Caco-2 (cell line): ENCODE data around the gene PBX4. TPM values are rescaled to one million over a fixed set of nuclear protein-coding genes. Genes with fewer than 3 reads are reported as not detected.

Source experiments
- BruUV-seq: library from RNA; stranded (reverse); fragments of 400-500 nt; replicated peaks from 2 replicates; lab custom pipeline; 2021; lab: Mats Ljungman, UMichigan
- CTCF ChIA-PET: fragments of 300-600 bp; sonication (Branson Sonifier 250); formaldehyde crosslinking; loops from one replicate; lab custom pipeline; 2022; ENCODE audit warnings: antibody characterized with exemption; lab: Charles Lee
- POLR2A ChIA-PET: fragments of 300-600 bp; sonication (Branson Sonifier 250); formaldehyde crosslinking; loops from one replicate; lab custom pipeline; 2022; ENCODE audit warnings: antibody characterized with exemption; lab: Charles Lee
- DNase-seq, 2 experiments: peaks; one replicate each; pipeline versions ENCODE4 v3.0.0 to v3.0.0-alpha.2; 2020 to 2022
- H3K27me3 ChIP-seq: replicated peaks from 2 replicates; pipeline ENCODE4 v1.6.0; 2011; ENCODE audit warnings: low read length; ENCODE audit not compliant: control insufficient read depth, insufficient read depth
- H3K36me3 ChIP-seq: 2 replicates; pipeline ENCODE4 v1.5.1; 2011; ENCODE audit warnings: low read length; ENCODE audit not compliant: control insufficient read depth, insufficient read depth
- H3K4me1 ChIP-seq: fragments of 250-450 bp; sonication (Bioruptor Pico); 2 replicates; pipeline ENCODE4 v1.5.1; 2020; ENCODE audit warnings: mild to moderate bottlenecking
- H3K4me3 ChIP-seq: 2 replicates; pipeline ENCODE4 v1.5.1; 2011; ENCODE audit warnings: low read depth, mild to moderate bottlenecking, control low read depth, low read length
- H3K9me3 ChIP-seq: fragments of 250-450 bp; sonication (Bioruptor Pico); 2 replicates; pipeline ENCODE4 v1.5.1; 2020; ENCODE audit warnings: mild to moderate bottlenecking, moderate library complexity
- H3K27ac Mint-ChIP-seq: one replicate; pipeline ENCODE4 v1.8.0; 2022; ENCODE audit warnings: mixed read lengths; ENCODE audit not compliant: unreplicated experiment
- H3K27me3 Mint-ChIP-seq: one replicate; pipeline ENCODE4 v1.8.0; 2022; ENCODE audit warnings: mixed read lengths; ENCODE audit not compliant: insufficient read depth, unreplicated experiment
- H3K36me3 Mint-ChIP-seq: one replicate; pipeline ENCODE4 v1.8.0; 2022; ENCODE audit warnings: mild to moderate bottlenecking, mixed read lengths; ENCODE audit not compliant: insufficient read depth, unreplicated experiment
- H3K4me1 Mint-ChIP-seq: one replicate; pipeline ENCODE4 v1.8.0; 2022; ENCODE audit warnings: low read depth, mixed read lengths; ENCODE audit not compliant: unreplicated experiment
- H3K4me3 Mint-ChIP-seq: one replicate; pipeline ENCODE4 v1.8.0; 2022; ENCODE audit warnings: mild to moderate bottlenecking, moderate library complexity, mixed read lengths; ENCODE audit not compliant: unreplicated experiment
- H3K9me3 Mint-ChIP-seq: one replicate; pipeline ENCODE4 v1.8.0; 2022; ENCODE audit warnings: mixed read lengths; ENCODE audit not compliant: unreplicated experiment
- CTCF ChIP-seq, 2 experiments: fragments of 200-600 bp in 1 of 2; IDR thresholded peaks; 1 replicate in 1 of 2; 2 replicates in 1 of 2; pipeline versions ENCODE4 v1.5.1 to v1.8.0; 2011 to 2022; ENCODE audit warnings: antibody characterized with exemption in 1 of 2, control low read depth in 1 of 2, inconsistent platforms in 1 of 2, low read depth in 1 of 2, low read length in 1 of 2, mild to moderate bottlenecking in 1 of 2, moderate library complexity in 1 of 2; ENCODE audit not compliant: insufficient read depth in 1 of 2, severe bottlenecking in 1 of 2, unreplicated experiment in 1 of 2
- intact Hi-C: fragments of 100-400 bp; cut with micrococcal nuclease; formaldehyde crosslinking; loops from one replicate; pipeline ENCODE4 v1.10.0; 2022; ENCODE audit not compliant: unreplicated experiment
- total RNA-seq: library from RNA; stranded (reverse); gene quantifications from 2 replicates; pipeline ENCODE4 v1.2.3, GENCODE V29; 2022

The PBX4 gene
- total RNA-seq, 1 experiment from 2014 or later: 3.5 TPM

DNA sequence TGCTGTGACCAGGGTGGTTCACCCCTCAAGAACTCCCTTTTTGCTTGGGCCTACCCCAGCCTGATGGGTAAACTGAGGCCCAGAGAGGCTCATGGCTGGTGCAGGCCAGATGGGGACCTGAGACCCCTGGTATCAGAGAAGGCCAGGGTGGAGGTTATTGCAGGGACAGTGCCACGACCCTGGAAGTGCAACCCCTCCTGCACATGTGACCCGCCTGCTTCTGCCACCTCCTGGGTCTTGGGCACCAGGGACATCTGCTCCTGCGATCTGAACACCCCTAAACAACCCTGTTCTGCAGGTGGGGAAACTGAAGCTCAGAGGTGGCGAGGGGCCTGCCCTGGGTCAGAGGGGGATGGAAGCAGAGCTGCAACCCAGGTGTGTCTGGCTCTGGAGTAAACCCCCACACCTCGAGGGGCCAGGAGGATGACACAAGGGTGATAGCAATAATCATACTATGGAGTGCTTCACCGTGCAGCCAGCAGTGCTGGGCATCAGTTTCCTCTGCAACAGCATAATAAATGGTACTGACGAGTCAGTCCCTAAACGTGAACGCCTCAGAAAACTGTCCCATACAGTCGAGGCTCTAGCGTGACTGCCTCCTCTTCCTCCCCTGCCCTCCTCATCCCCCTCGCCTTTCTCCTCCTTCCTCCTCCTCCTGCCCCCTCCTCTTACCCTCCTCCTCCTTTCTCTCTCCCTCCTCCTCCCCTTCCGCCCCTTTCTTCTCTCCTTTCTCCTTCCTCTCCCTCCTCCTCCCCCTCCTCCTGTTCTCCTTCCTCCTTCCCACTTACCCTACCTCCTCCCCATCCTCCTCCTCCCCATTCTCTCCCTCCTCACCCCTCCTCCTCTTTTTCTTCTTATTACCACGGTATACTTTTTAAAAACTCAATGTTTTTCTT is 85.4 kb downstream of the PBX4 start:
- POLR2A ChIA-PET: interaction anchor here (1.2 kb wide), 1 partner anchor 95 kb away, joined by 7 read pairs; the partner anchor contains the start of gene LPAR2
- no peak overlapping the region for H3K27ac Mint-ChIP-seq
- intact Hi-C loops: loop anchor here (1.0 to 5.0 kb wide), 3 partner anchors 20 to 110 kb away; partner anchors contain the start of genes GMIP and LPAR2

DNA sequence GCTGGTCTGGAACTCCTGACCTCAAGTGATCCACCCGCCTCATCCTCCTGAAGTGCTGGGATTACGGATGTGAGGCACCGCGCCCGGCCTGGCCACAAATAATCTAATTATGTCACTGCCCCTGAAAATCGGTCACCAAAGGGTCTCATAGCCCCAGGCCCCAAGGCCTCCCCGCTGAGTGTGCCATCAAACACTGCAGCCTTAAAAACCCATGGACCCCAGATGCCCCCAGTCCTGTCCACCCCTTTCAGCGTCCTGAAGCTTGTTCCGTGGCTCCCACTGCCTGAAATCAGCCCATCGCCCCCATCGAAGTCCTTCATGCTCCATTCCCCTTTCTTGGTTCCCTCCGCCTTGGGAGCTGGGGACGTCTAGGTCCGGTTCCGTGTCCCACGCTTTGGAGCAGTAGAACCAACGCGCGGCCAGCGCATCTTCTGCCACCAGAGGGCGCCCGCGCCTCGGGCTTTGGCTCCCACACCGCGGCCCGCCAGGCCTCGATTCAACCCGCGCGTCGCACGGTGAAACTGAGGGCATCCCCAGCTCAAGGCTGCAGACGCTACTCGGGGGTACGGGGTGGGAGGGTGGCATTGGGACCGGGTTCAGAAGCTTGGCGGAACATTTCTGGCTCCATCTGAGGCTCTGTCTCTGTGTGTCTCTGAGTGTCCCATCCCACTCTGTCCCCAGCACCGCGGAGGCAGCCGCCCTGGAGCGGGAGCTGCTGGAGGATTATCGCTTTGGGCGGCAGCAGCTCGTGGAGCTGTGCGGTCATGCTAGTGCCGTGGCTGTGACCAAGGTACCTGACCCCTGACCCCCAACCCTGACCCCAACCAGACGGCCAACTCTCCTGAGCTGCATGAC is 86.3 kb downstream of the PBX4 start:
- Mint-ChIP-seq H3K36me3 (peaks cover 45% of the 10 kb centered on the region), H3K9me3 (no peaks in the 10 kb centered on the region), H3K4me1 (peaks cover 10% of the 10 kb centered on the region), H3K4me3 (no peak overlapping the region), H3K27me3 (no peaks in the 10 kb centered on the region), H3K27ac (no peak overlapping the region)
- intact Hi-C loops: loop anchor here (1.0 to 5.0 kb wide), 3 partner anchors 21 to 111 kb away; partner anchors contain the start of genes GMIP and LPAR2
- Histone ChIP-seq H3K27me3 (no peaks in the 10 kb centered on the region), H3K4me3 (no peak overlapping the region), H3K36me3 (no peaks in the 10 kb centered on the region), H3K4me1 (no peaks in the 10 kb centered on the region), H3K9me3 (no peaks in the 10 kb centered on the region)
- ChIA-PET CTCF (interaction anchor here (0.6 to 2.3 kb wide), 8 partner anchors 21 to 409 kb away, joined by 3 to 15 read pairs (median 4); partner anchors contain the start of genes GMIP and LPAR2), POLR2A (interaction anchor here (1.2 kb wide), 1 partner anchor 96 kb away, joined by 7 read pairs; the partner anchor contains the start of gene LPAR2)
- peak; percentile 83 to 96 for TF ChIP-seq CTCF (IDR thresholded peaks at IDR 0.05; ENCODE audit: insufficient read depth in 1 of 2, low read depth in 1 of 2, low read length in 1 of 2, severe bottlenecking in 1 of 2, unreplicated experiment in 1 of 2)
- DNase-seq: peak; percentile 71 to 85
- BruUV-seq: no TSS peak

More for the DNA sequence above, 85.4 kb downstream of the PBX4 start:
- CTCF ChIA-PET: interaction anchor here (0.6 to 2.3 kb wide), 6 partner anchors 20 to 111 kb away, joined by 3 to 15 read pairs (median 7); partner anchors contain the start of genes GMIP and LPAR2
- Histone ChIP-seq H3K36me3 (no peaks in the 10 kb centered on the region), H3K4me3 (no peak overlapping the region), H3K4me1 (no peaks in the 10 kb centered on the region), H3K27me3 (no peaks in the 10 kb centered on the region), H3K9me3 (no peaks in the 10 kb centered on the region)
- H3K27me3 Mint-ChIP-seq: no peaks in the 10 kb centered on the region
- H3K9me3 Mint-ChIP-seq: no peaks in the 10 kb centered on the region
- peaks cover 40% of the 10 kb centered on the region for H3K36me3 Mint-ChIP-seq
- H3K4me1 Mint-ChIP-seq: peaks cover 10% of the 10 kb centered on the region
- no TSS peak for BruUV-seq
- no peak for TF ChIP-seq CTCF (IDR thresholded peaks at IDR 0.05; ENCODE audit: insufficient read depth in 1 of 2, low read depth in 1 of 2, low read length in 1 of 2, severe bottlenecking in 1 of 2, unreplicated experiment in 1 of 2)
- no peak overlapping the region for H3K4me3 Mint-ChIP-seq
- no peak for DNase-seq
